ENCODE results near the gene PPM1F. TPM values are rescaled to one million over a fixed set of nuclear protein-coding genes. Genes with fewer than 3 reads are reported as not detected.
"Not testable (repeated sequence)": the region's sequence is repeated elsewhere in the genome, so short reads cannot be mapped to it uniquely, and the experiment has no call there.

PPM1F gene
- total and polyA plus RNA-seq, 4 donors: 1.8 to 15.5 (median 8.9) TPM

- Histone ChIP-seq H3K27me3 (ENCODE audit: control insufficient read depth in 4 of 4, insufficient read depth in 4 of 4, low read length in 3 of 4) (no peaks in the 10 kb centered on the region), H3K9me3 (ENCODE audit: control insufficient read depth in 4 of 4, low read length in 3 of 4) (no peaks in the 10 kb centered on the region), H3K9ac (ENCODE audit: low read depth in 1 of 2, low read length in 2 of 2) (no peak overlapping the region), H3K36me3 (ENCODE audit: control insufficient read depth in 4 of 4, insufficient read depth in 3 of 4, low read depth in 1 of 4, low read length in 3 of 4) (no peaks in the 10 kb centered on the region), H3K4me1 (ENCODE audit: control insufficient read depth in 4 of 4, insufficient read depth in 4 of 4, low read length in 3 of 4) (no peaks in the 10 kb centered on the region), H3K27ac (ENCODE audit: low read depth in 1 of 2, low read length in 2 of 2) (no peak overlapping the region), H3K4me3 (ENCODE audit: low read depth in 1 of 3, low read length in 3 of 3) (no peak overlapping the region)
- no peak for DNase-seq (ENCODE audit: low spot score)
- WGBS: 94% methylated on average over 7 of the region's 7 CpGs
- TF ChIP-seq NR2F2 (IDR thresholded peaks at IDR 0.05) (no peak), GABPA (IDR thresholded peaks at IDR 0.05 in 1 of 2, conservative IDR thresholded peaks at IDR 0.05 in 1 of 2) (no peak), MAX (IDR thresholded peaks at IDR 0.05) (no peak), ATF3 (IDR thresholded peaks at IDR 0.05) (no peak), TAF1 (conservative IDR thresholded peaks at IDR 0.05) (no peak), CTCF (IDR thresholded peaks at IDR 0.05; ENCODE audit: low read depth, low read length, missing input control) (no peak), FOXA2 (IDR thresholded peaks at IDR 0.05) (no peak), ZBTB33 (IDR thresholded peaks at IDR 0.05) (no peak)
Observed at GRCh38 chr22:21873619-21874018, 79.0 kb downstream of the PPM1F start.

- not testable (repeated sequence) for H3K4me3 ChIP-seq (ENCODE audit: low read depth in 1 of 3, low read length in 3 of 3); H3K27ac ChIP-seq (ENCODE audit: low read depth in 1 of 2, low read length in 2 of 2); H3K4me1 ChIP-seq (ENCODE audit: control insufficient read depth in 4 of 4, insufficient read depth in 4 of 4, low read length in 3 of 4); H3K36me3 ChIP-seq (ENCODE audit: control insufficient read depth in 4 of 4, insufficient read depth in 3 of 4, low read depth in 1 of 4, low read length in 3 of 4); H3K9me3 ChIP-seq (ENCODE audit: control insufficient read depth in 4 of 4, low read length in 3 of 4); DNase-seq (ENCODE audit: low spot score); H3K9ac ChIP-seq (ENCODE audit: low read depth in 1 of 2, low read length in 2 of 2); H3K27me3 ChIP-seq (ENCODE audit: control insufficient read depth in 4 of 4, insufficient read depth in 4 of 4, low read length in 3 of 4)
- 97% methylated on average over 4 of the region's 4 CpGs for WGBS
Observed at GRCh38 chr22:21872741-21873140, 79.9 kb downstream of the PPM1F start.

Other genes starting within 250 kb of the PPM1F start
- 1 to 10 TPM in 1 of 2 donors, under 1 TPM in 1; 0.98 to 3.5 TPM for gene YPEL1, start 217.1 kb downstream of the PPM1F start, total RNA-seq
- gene YPEL1, start 217.1 kb downstream of the PPM1F start, polyA plus RNA-seq: 1 to 10 TPM in 1 of 2 donors, under 1 TPM in 1; 0.83 to 4.8 TPM
- gene MAPK1, start 85.2 kb downstream of the PPM1F start, total RNA-seq: 10 to 100 TPM; 29.0 to 31.8 TPM
- 10 to 100 TPM in 1 of 2 donors, 1 to 10 TPM in 1; 8.3 to 16.6 TPM for gene MAPK1, start 85.2 kb downstream of the PPM1F start, polyA plus RNA-seq
- gene TOP3B, start 29.9 kb upstream of the PPM1F start, total RNA-seq: 10 to 100 TPM in 1 of 2 donors, 1 to 10 TPM in 1; 9.7 to 26.9 TPM
- 1 to 10 TPM; 6.0 to 7.9 TPM for gene TOP3B, start 29.9 kb upstream of the PPM1F start, polyA plus RNA-seq

All from liver (tissue), 9 donors.